Panc1 (cell line): Measurements from ENCODE around the gene CEP63.

ENCODE experiments used
- POLR2AphosphoS5 ChIP-seq: IDR thresholded peaks from 2 replicates; pipeline ENCODE4 v1.6.1; 2012; ENCODE audit warnings: mild to moderate bottlenecking, low read depth, low read length, moderate library complexity
- REST ChIP-seq, 2 experiments: IDR thresholded peaks; 2 replicates each; pipeline ENCODE4 v1.6.1; 2011 to 2012; ENCODE audit warnings: low read depth in 2 of 2, control low read depth in 1 of 2, low read length in 1 of 2, mild to moderate bottlenecking in 1 of 2, moderate library complexity in 1 of 2; ENCODE audit not compliant: insufficient read depth in 1 of 2
- SIN3A ChIP-seq: IDR thresholded peaks from 2 replicates; pipeline ENCODE4 v1.6.1; 2012; ENCODE audit warnings: low read depth, mild to moderate bottlenecking, low read length, moderate library complexity, borderline replicate concordance; ENCODE audit not compliant: insufficient read depth
- TCF7L2 ChIP-seq: IDR thresholded peaks from 2 replicates; pipeline ENCODE4 v1.6.1; 2011; ENCODE audit warnings: mild to moderate bottlenecking, low read depth, low read length, inconsistent platforms
- TF ChIP-seq, protein P1 (sequence below): fragments of 450-650 bp; IDR thresholded peaks from 2 replicates; pipeline ENCODE4 v1.5.1; 2017; ENCODE audit warnings: mild to moderate bottlenecking

GRCh38 chr3:134448664-134449063 is 37.2 kb upstream of the CEP63 start:
- TF ChIP-seq, protein P1, sequence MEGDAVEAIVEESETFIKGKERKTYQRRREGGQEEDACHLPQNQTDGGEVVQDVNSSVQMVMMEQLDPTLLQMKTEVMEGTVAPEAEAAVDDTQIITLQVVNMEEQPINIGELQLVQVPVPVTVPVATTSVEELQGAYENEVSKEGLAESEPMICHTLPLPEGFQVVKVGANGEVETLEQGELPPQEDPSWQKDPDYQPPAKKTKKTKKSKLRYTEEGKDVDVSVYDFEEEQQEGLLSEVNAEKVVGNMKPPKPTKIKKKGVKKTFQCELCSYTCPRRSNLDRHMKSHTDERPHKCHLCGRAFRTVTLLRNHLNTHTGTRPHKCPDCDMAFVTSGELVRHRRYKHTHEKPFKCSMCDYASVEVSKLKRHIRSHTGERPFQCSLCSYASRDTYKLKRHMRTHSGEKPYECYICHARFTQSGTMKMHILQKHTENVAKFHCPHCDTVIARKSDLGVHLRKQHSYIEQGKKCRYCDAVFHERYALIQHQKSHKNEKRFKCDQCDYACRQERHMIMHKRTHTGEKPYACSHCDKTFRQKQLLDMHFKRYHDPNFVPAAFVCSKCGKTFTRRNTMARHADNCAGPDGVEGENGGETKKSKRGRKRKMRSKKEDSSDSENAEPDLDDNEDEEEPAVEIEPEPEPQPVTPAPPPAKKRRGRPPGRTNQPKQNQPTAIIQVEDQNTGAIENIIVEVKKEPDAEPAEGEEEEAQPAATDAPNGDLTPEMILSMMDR: no peak
- TF ChIP-seq POLR2AphosphoS5 (no peak), TCF7L2 (no peak), REST (IDR thresholded peaks at IDR 0.05; ENCODE audit: insufficient read depth in 1 of 2, low read depth in 2 of 2, low read length in 1 of 2) (no peak), SIN3A (no peak)
